Measurements from ENCODE around the gene AFMID. TPM values are rescaled to one million over a fixed set of nuclear protein-coding genes. Genes with fewer than 3 reads are reported as not detected.

Gene AFMID
- total RNA-seq, 1 donor from 2014 or later, result 47.6 TPM

GRCh38 chr17:78140169-78141051, 46.8 kb upstream of the AFMID start:
- Histone ChIP-seq H3K36me3 (no peaks in the 10 kb centered on the region), H3K9me3 (no peaks in the 10 kb centered on the region), H3K4me3 (peak overlapping the region in 1 of 2 donors; percentile 28), H3K27ac (peak overlapping the region; percentile 83), H3K4me1 (peaks cover 46% of the 10 kb centered on the region), H3K27me3 (no peaks in the 10 kb centered on the region)
- TF ChIP-seq POLR2A (IDR thresholded peaks at IDR 0.05) (peak in 1 of 2 donors; percentile 39), POLR2AphosphoS5 (IDR thresholded peaks at IDR 0.05; ENCODE audit: insufficient read depth in 1 of 2, low read depth in 1 of 2) (peak; percentile 29 to 68)
- TF ChIP-seq, protein P1, sequence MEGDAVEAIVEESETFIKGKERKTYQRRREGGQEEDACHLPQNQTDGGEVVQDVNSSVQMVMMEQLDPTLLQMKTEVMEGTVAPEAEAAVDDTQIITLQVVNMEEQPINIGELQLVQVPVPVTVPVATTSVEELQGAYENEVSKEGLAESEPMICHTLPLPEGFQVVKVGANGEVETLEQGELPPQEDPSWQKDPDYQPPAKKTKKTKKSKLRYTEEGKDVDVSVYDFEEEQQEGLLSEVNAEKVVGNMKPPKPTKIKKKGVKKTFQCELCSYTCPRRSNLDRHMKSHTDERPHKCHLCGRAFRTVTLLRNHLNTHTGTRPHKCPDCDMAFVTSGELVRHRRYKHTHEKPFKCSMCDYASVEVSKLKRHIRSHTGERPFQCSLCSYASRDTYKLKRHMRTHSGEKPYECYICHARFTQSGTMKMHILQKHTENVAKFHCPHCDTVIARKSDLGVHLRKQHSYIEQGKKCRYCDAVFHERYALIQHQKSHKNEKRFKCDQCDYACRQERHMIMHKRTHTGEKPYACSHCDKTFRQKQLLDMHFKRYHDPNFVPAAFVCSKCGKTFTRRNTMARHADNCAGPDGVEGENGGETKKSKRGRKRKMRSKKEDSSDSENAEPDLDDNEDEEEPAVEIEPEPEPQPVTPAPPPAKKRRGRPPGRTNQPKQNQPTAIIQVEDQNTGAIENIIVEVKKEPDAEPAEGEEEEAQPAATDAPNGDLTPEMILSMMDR (IDR thresholded peaks at IDR 0.05), result no peak
- intact Hi-C loops (cut with DNase I), result no loop called here
- peak in 1 of 2 donors; percentile 96 for DNase-seq (ENCODE audit: extremely low spot score in 2 of 2)

DNA sequence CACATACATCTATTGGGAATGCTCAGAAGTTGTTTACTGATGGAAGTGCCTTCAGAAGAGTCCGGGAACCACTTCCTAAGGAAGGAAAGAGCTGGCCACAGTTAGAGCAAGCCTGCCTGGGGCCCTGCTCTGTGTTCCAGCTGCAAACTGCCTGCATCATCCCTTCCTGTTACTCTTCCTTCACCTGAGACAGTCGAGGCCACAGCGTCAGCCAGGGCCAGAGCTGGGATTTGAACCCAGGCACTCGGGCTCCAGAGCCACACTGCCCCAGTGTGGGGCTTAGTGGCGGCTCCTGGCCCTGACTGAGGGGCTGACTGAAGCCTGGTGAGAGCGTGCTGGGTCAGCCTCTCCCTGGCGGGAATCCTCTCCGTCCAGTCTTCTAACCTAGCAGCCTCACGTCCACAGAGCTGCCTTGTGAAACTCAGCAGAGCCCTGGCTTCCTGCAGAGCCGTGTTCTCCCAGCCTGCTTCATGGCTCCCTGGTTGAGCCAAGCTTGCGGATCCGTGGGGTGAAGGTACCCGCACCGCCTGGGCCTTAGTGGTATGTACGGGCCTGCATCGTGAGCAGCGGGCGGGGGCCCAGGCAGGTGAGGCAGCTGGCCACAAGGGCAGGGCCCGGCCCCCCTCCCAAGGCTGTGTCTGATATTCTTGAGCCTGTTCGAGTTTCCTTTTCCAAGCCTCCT, 45.6 kb upstream of the AFMID start:
- no peaks in the 10 kb centered on the region for H3K27me3 ChIP-seq
- peaks cover 56% of the 10 kb centered on the region for H3K4me1 ChIP-seq
- H3K9me3 ChIP-seq, result no peaks in the 10 kb centered on the region
- no peak overlapping the region for H3K4me3 ChIP-seq
- intact Hi-C loops (cut with DNase I), result no loop called here
- peak overlapping the region; percentile 83 for H3K27ac ChIP-seq
- TF ChIP-seq POLR2AphosphoS5 (IDR thresholded peaks at IDR 0.05; ENCODE audit: insufficient read depth in 1 of 2, low read depth in 1 of 2) (peak in 1 of 2 donors; percentile 48), POLR2A (IDR thresholded peaks at IDR 0.05) (no peak)
- DNase-seq (ENCODE audit: extremely low spot score in 2 of 2), result no peak
- H3K36me3 ChIP-seq, result no peaks in the 10 kb centered on the region

DNA sequence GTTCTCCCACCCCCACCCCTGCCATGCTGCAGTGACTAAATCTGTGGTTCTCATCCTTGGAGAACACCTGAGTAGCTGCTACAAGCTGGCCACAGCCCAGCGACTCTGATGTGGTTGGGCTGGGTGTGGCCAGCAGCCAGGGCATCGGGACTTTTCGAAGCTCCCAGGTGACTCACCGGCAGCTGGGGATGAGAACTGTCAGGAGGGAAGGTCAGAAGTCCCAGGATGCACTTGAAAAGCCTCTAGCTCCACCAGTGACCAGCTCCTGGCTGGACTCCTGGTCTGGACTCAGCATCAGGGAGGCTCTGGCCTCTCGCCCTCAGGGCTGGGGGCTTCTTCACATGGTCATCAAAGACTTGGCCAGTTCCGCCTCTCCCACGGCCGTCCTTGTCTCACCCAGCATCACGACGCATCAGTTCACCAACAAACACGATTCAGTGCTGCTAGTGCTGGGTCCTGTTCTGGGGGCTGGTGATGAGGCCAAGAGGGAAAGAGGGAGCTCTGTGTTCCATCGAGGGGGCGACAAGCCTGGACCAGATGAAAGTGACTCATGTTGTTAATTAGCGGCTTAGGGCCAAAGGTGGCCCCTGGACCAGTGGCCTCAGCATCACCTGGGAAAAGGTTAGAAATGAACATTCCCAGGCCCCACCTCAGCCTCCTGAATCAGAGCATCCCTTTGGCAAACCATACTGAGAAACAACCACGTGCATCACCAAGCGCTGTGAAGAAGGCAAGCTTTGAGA, 44.9 kb upstream of the AFMID start:
- DNase-seq (ENCODE audit: extremely low spot score in 2 of 2), result no peak
- H3K36me3 ChIP-seq, result no peaks in the 10 kb centered on the region
- no peaks in the 10 kb centered on the region for H3K27me3 ChIP-seq
- peak in 1 of 2 donors; percentile 52 for TF ChIP-seq POLR2AphosphoS5 (IDR thresholded peaks at IDR 0.05; ENCODE audit: insufficient read depth in 1 of 2, low read depth in 1 of 2)
- TF ChIP-seq, protein P1 (IDR thresholded peaks at IDR 0.05), result no peak
- H3K9me3 ChIP-seq, result no peaks in the 10 kb centered on the region
- intact Hi-C loops (cut with DNase I), result no loop called here
- peak overlapping the region; percentile 83 for H3K27ac ChIP-seq
- peaks cover 56% of the 10 kb centered on the region for H3K4me1 ChIP-seq
- no peak overlapping the region for H3K4me3 ChIP-seq

- Histone ChIP-seq H3K4me1 (peaks cover 56% of the 10 kb centered on the region), H3K4me3 (no peak overlapping the region), H3K27ac (peak overlapping the region; percentile 69), H3K9me3 (no peaks in the 10 kb centered on the region), H3K36me3 (no peaks in the 10 kb centered on the region), H3K27me3 (no peaks in the 10 kb centered on the region)
- intact Hi-C loops (cut with DNase I), result no loop called here
- DNase-seq (ENCODE audit: extremely low spot score in 2 of 2), result no peak
- TF ChIP-seq POLR2AphosphoS5 (IDR thresholded peaks at IDR 0.05; ENCODE audit: insufficient read depth in 1 of 2, low read depth in 1 of 2) (no peak), POLR2A (IDR thresholded peaks at IDR 0.05) (no peak)
- TF ChIP-seq, protein P1 (IDR thresholded peaks at IDR 0.05), result no peak
These were observed 43.7 kb upstream of the AFMID start for GRCh38 chr17:78143214-78144146.
